ENCODE measurements around the gene CAMSAP1.

The CAMSAP1 gene

DNA sequence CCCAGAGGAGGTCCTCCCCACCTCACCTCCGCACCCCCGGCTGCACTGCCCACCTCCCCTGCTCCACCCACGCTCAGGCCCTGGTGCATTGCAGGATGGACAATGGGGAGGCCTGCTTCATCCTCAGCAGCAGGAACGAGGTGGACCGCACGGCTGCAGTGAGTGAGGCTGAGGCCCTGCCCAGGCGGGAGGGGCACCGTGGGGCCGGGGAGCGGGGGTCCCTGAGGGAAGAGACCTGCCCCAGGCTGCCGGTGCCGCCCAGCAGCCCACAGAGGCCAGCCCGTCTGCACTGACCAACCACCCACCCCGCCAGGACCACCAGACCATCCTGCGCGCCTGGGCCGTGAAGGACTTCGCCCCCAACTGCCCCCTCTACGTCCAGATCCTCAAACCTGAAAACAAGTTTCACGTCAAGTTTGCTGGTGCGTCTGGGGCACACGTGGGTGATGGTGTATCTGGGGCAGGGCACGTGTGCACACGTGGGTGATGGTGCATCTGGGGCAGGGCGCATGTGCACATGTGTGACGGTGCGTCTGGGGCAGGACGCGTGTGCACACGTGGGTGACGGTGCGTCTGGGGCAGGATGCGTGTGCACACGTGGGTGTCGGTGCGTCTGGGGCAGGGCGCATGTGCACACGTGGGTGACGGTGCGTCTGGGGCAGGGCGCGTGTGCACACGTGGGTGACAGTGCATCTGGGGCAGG, 138.7 kb downstream of the CAMSAP1 start:
- no peaks in the 10 kb centered on the region for H3K4me1 ChIP-seq (ENCODE audit: insufficient read depth, low read length)
- H4K20me1 ChIP-seq (ENCODE audit: insufficient read depth, low read length): no peaks in the 10 kb centered on the region; the same call in 1 of the 2 replicates
- H3K9me3 ChIP-seq (ENCODE audit: insufficient read depth, low read length, severe bottlenecking): peaks cover 6% of the 10 kb centered on the region
- no peaks in the 10 kb centered on the region for H3K79me2 ChIP-seq (ENCODE audit: insufficient read depth, low read length)
- no peak overlapping the region for H3K27ac ChIP-seq (ENCODE audit: low read length)
- H3K9ac ChIP-seq (ENCODE audit: low read depth, low read length): no peak overlapping the region
- H3K36me3 ChIP-seq (ENCODE audit: insufficient read depth, low read length): no peaks in the 10 kb centered on the region
- no peaks in the 10 kb centered on the region for H3K27me3 ChIP-seq (ENCODE audit: insufficient read depth, low read length, poor library complexity)
- H3K4me2 ChIP-seq (ENCODE audit: insufficient read depth, low read length): no peak overlapping the region
- H3K4me3 ChIP-seq (ENCODE audit: low read depth in 1 of 2, low read length in 2 of 2): no peak overlapping the region
- no peak for ATAC-seq (ENCODE audit: insufficient read depth, low read depth)
- no peak for TF ChIP-seq EZH2 (IDR thresholded peaks at IDR 0.05; ENCODE audit: borderline replicate concordance, low read depth, low read length, severe bottlenecking)
- TF ChIP-seq, protein P1, sequence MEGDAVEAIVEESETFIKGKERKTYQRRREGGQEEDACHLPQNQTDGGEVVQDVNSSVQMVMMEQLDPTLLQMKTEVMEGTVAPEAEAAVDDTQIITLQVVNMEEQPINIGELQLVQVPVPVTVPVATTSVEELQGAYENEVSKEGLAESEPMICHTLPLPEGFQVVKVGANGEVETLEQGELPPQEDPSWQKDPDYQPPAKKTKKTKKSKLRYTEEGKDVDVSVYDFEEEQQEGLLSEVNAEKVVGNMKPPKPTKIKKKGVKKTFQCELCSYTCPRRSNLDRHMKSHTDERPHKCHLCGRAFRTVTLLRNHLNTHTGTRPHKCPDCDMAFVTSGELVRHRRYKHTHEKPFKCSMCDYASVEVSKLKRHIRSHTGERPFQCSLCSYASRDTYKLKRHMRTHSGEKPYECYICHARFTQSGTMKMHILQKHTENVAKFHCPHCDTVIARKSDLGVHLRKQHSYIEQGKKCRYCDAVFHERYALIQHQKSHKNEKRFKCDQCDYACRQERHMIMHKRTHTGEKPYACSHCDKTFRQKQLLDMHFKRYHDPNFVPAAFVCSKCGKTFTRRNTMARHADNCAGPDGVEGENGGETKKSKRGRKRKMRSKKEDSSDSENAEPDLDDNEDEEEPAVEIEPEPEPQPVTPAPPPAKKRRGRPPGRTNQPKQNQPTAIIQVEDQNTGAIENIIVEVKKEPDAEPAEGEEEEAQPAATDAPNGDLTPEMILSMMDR (IDR thresholded peaks at IDR 0.05; ENCODE audit: borderline replicate concordance, extremely low read depth, low read length, poor library complexity, severe bottlenecking): no peak
- DNase-seq: no peak
- no peak overlapping the region for H2AFZ ChIP-seq (ENCODE audit: low read depth, low read length)

GRCh38 chr9:135766707-135767106, 140.6 kb downstream of the CAMSAP1 start:
- Histone ChIP-seq H3K4me1 (ENCODE audit: insufficient read depth, low read length) (no peaks in the 10 kb centered on the region), H3K9me3 (ENCODE audit: insufficient read depth, low read length, severe bottlenecking) (peaks cover 6% of the 10 kb centered on the region), H3K4me3 (ENCODE audit: low read depth in 1 of 2, low read length in 2 of 2) (no peak overlapping the region), H3K9ac (ENCODE audit: low read depth, low read length) (no peak overlapping the region), H3K27ac (ENCODE audit: low read length) (no peak overlapping the region), H2AFZ (ENCODE audit: low read depth, low read length) (no peak overlapping the region), H4K20me1 (ENCODE audit: insufficient read depth, low read length) (no peaks in the 10 kb centered on the region), H3K4me2 (ENCODE audit: insufficient read depth, low read length) (no peak overlapping the region), H3K27me3 (ENCODE audit: insufficient read depth, low read length, poor library complexity) (no peaks in the 10 kb centered on the region), H3K79me2 (ENCODE audit: insufficient read depth, low read length) (no peaks in the 10 kb centered on the region), H3K36me3 (ENCODE audit: insufficient read depth, low read length) (no peaks in the 10 kb centered on the region)
- TF ChIP-seq EZH2 (IDR thresholded peaks at IDR 0.05; ENCODE audit: borderline replicate concordance, low read depth, low read length, severe bottlenecking): no peak
- TF ChIP-seq, protein P1 (IDR thresholded peaks at IDR 0.05; ENCODE audit: borderline replicate concordance, extremely low read depth, low read length, poor library complexity, severe bottlenecking): no peak
- ATAC-seq (ENCODE audit: insufficient read depth, low read depth): no peak
- no peak for DNase-seq

DNA sequence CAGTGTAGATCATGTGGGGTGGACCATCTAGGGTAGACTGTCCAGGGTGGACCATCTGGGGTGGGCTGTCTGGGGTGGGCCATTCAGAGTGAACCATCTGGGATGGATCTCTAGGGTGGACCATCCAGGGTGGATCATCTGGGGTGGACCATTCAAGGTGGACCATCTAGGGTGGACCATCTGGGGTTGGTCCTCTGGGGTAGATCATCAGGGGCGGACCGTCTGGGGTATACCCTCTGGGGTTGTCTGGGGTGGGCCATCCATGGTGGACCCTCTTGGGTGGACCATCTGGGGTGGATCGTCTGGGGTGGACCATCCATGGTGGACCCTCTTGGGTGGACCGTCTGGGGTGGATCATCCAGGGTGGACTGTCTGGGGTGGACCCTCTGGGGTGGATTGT, 141.1 kb downstream of the CAMSAP1 start:
- no peak for ATAC-seq (ENCODE audit: insufficient read depth, low read depth)
- no peaks in the 10 kb centered on the region for H4K20me1 ChIP-seq (ENCODE audit: insufficient read depth, low read length)
- H3K9me3 ChIP-seq (ENCODE audit: insufficient read depth, low read length, severe bottlenecking): peaks cover 6% of the 10 kb centered on the region

More for the DNA sequence above, 141.1 kb downstream of the CAMSAP1 start:
- TF ChIP-seq, protein P1 (IDR thresholded peaks at IDR 0.05; ENCODE audit: borderline replicate concordance, extremely low read depth, low read length, poor library complexity, severe bottlenecking): no peak
- no peak for TF ChIP-seq EZH2 (IDR thresholded peaks at IDR 0.05; ENCODE audit: borderline replicate concordance, low read depth, low read length, severe bottlenecking)
- Histone ChIP-seq H3K79me2 (ENCODE audit: insufficient read depth, low read length) (no peaks in the 10 kb centered on the region), H3K36me3 (ENCODE audit: insufficient read depth, low read length) (no peaks in the 10 kb centered on the region), H3K4me1 (ENCODE audit: insufficient read depth, low read length) (no peaks in the 10 kb centered on the region), H3K4me3 (ENCODE audit: low read depth in 1 of 2, low read length in 2 of 2) (no peak overlapping the region), H2AFZ (ENCODE audit: low read depth, low read length) (no peak overlapping the region), H3K4me2 (ENCODE audit: insufficient read depth, low read length) (no peak overlapping the region), H3K27me3 (ENCODE audit: insufficient read depth, low read length, poor library complexity) (no peaks in the 10 kb centered on the region), H3K9ac (ENCODE audit: low read depth, low read length) (no peak overlapping the region), H3K27ac (ENCODE audit: low read length) (no peak overlapping the region)
- no peak for DNase-seq
